ENCODE data around the gene CHST8. TPM values are rescaled to one million over a fixed set of nuclear protein-coding genes. Genes with fewer than 3 reads are reported as not detected.
"Not testable (repeated sequence)": the region's sequence is repeated elsewhere in the genome, so short reads cannot be mapped to it uniquely, and the experiment has no call there.

Gene CHST8
- total RNA-seq, 1 experiment from 2014 or later: not detected

DNA sequence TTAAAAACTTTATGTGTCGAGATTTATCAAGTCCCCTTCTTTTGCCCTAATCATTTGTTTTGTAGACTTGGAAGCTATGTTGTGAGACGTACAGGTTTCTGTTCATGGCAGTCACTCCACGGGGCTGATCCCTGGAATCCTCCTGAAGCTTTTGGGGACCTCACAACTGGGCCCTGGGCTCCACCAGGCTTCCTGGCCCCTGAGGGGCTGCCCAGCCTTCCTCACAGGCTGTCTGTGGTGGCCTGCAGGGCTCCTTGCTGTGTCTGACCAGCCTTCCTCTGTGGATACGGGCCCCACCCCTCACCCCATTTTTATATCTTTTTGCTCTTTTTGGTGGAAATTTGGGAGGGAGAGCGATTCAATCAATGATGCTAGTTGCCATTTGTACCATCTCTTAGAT lies 38.1 kb downstream of the CHST8 start:
- no peak overlapping the region for H3K4me3 ChIP-seq
- no peaks in the 10 kb centered on the region for H3K36me3 ChIP-seq
- no peak for DNase-seq
- H3K27me3 ChIP-seq: peaks cover 4% of the 10 kb centered on the region; the same call in 1 of the 2 replicates
- no peaks in the 10 kb centered on the region for H3K9me3 ChIP-seq

- Histone ChIP-seq H3K27me3 (peaks cover 4% of the 10 kb centered on the region; the same call in 1 of the 2 replicates), H3K9me3 (no peaks in the 10 kb centered on the region), H3K36me3 (no peaks in the 10 kb centered on the region), H3K4me3 (no peak overlapping the region)
- no peak for DNase-seq
These were observed 38.8 kb downstream of the CHST8 start for GRCh38 chr19:33660410-33661124.

DNA sequence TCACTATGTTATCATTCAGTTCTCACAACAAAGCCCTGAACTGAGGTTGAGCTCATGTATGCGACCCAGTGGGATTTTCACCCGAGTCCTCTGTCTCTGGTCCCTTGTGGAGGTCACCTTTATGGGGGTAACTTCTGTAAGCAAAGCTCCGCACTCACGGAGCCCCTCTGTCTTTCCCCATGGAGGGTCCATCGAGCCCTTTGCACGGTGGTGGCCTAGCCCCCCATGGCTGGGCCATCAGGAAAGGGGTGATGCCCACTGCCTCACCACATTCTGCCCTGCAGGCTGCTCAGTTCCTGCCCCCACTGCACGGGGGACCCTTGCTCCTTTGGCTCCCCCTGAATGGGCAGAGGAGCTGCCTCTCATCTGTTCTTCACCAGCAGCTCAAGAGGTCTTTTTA lies 39.6 kb downstream of the CHST8 start:
- H3K9me3 ChIP-seq: no peaks in the 10 kb centered on the region
- no peak for DNase-seq

DNA sequence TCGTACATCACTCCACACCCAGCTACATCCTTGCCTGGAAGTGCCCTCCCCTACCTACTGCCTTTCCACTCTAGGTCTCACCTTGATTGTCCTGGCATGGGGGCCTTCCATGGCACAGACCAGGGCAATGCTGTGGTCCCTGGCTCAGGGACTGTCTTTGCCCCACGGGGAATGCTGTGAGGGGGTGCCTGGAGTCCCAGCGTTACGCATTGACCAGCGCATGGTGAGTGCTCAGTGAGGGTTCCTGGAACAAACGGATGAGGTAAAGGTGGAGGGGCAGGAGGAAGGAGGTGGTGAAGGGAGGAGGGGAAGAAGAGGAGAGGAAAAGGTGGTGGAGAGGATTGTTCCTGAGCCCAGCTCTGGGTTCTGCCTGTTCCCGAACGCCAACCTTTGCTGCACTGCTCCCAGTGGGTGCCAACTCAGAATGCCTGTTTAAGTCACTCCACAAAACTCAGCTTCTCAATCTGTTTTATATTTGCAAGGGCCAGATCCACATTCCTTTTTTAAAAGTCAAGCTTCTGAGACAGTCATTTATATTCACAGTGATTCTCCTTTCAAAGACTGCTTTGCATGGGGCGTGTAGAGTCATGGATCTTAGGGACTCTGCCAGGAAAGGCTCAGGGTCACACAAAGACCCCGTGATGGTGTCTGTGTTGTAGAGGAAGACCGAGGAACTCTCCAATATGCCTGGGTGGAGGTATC lies 40.8 kb downstream of the CHST8 start:
- DNase-seq: no peak
- no peak overlapping the region for H3K4me3 ChIP-seq
- no peaks in the 10 kb centered on the region for H3K9me3 ChIP-seq
- H3K36me3 ChIP-seq: no peaks in the 10 kb centered on the region
- peaks cover 7% of the 10 kb centered on the region for H3K27me3 ChIP-seq

More for the DNA sequence above, 39.6 kb downstream of the CHST8 start:
- H3K36me3 ChIP-seq: no peaks in the 10 kb centered on the region
- H3K27me3 ChIP-seq: peaks cover 4% of the 10 kb centered on the region; the same call in 1 of the 2 replicates
- H3K4me3 ChIP-seq: no peak overlapping the region

DNA sequence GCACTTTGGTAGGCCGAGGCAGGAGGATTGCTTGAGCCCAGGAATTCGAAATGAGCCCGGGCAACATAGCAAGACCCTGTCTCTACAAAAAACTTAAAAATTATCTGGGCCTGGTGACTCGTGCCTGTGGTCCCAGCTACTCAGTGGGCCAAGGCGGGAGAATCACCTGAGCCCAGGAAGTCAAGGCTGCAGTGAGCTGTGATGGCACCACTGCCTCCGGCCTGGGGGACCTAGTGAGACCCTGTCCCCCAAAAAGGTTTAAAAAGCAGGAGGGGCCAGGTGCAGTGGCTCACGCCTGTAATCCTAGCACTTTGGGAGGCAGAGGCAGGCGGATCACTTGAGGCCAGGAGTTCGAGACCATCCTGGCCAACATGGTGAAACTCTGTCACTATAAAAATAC lies 41.6 kb downstream of the CHST8 start:
- H3K36me3 ChIP-seq, H3K9me3 ChIP-seq, H3K27me3 ChIP-seq, H3K4me3 ChIP-seq, DNase-seq: not testable (repeated sequence)

DNA sequence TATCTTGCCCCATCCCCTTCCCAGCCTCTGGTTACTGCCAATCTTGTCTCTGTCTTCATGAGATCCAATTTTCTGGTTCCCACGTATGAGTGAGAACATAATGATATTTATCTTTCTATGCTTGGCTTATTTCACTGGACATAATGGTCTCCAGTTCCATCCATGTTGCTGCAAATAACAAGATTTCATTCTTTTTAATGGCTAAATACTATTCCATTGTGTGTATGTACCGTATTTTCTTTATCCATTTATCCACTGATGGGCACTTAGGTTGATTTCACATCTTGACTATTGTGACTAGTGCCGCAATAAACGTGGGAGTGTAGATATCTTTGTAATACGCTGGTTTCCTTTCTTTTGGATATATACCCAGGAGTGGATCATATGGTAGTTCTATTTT lies 43.0 kb downstream of the CHST8 start:
- Histone ChIP-seq H3K36me3 (no peaks in the 10 kb centered on the region), H3K4me3 (no peak overlapping the region), H3K27me3 (peaks cover 12% of the 10 kb centered on the region; the same call in 1 of the 2 replicates), H3K9me3 (no peaks in the 10 kb centered on the region)
- no peak for DNase-seq

- no peaks in the 10 kb centered on the region for H3K9me3 ChIP-seq
- no peaks in the 10 kb centered on the region for H3K36me3 ChIP-seq
- DNase-seq: no peak
- H3K4me3 ChIP-seq: no peak overlapping the region
- H3K27me3 ChIP-seq: peaks cover 20% of the 10 kb centered on the region
These were observed 44.2 kb downstream of the CHST8 start for GRCh38 chr19:33665776-33666595.

DNA sequence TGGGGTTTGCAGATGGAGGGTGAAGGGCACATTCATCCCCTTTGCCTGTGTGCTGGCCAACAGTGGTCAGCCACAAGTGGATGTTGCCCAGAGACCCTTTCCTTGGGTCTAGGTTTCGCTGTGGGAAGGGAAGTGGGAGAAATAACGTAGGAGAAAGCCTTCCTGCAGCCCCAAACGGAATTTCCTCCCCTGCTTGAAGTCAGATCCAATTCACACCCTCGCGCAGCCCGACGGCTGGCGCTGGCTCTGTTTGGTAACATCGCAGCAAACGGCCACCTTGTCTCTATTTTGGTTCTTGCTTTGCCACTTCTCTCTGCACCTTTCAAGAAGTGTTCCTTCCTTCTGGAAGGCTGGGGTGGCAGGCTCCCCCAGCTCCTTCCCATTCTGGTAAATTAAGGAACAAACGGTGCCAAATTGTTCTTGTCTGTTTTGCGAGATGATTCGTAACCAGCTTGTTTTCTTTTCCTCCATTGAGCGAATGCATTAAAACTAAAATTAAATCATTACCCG lies 45.4 kb downstream of the CHST8 start:
- DNase-seq: no peak
- peaks cover 23% of the 10 kb centered on the region for H3K27me3 ChIP-seq
- no peaks in the 10 kb centered on the region for H3K36me3 ChIP-seq
- H3K9me3 ChIP-seq: no peaks in the 10 kb centered on the region
- H3K4me3 ChIP-seq: no peak overlapping the region

DNA sequence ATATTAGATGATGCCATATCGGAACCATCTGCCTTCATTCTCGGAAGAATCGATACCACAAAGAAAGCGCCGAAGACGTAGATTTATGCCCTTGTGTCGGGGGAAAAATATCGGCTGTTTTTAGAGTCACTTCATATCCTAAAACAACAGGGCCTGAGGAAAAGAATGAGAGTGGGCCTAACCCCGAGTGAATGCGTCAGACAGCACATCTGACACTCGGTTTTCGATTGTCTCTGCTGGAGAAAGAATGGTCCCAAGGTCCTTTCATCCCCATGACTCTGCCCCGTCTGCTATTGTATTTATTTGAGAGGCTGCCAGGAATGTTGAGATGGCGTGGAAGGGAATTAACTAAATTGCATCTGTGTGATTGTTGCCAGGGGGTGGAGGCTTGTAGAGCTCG lies 46.1 kb downstream of the CHST8 start:
- H3K4me3 ChIP-seq: no peak overlapping the region
- DNase-seq: no peak
- peaks cover 23% of the 10 kb centered on the region for H3K27me3 ChIP-seq
- no peaks in the 10 kb centered on the region for H3K36me3 ChIP-seq
- no peaks in the 10 kb centered on the region for H3K9me3 ChIP-seq

GRCh38 chr19:33668968-33669367 lies 47.2 kb downstream of the CHST8 start:
- Histone ChIP-seq H3K36me3 (no peaks in the 10 kb centered on the region), H3K9me3 (no peaks in the 10 kb centered on the region), H3K4me3 (no peak overlapping the region), H3K27me3 (peaks cover 26% of the 10 kb centered on the region)
- no peak for DNase-seq

DNA sequence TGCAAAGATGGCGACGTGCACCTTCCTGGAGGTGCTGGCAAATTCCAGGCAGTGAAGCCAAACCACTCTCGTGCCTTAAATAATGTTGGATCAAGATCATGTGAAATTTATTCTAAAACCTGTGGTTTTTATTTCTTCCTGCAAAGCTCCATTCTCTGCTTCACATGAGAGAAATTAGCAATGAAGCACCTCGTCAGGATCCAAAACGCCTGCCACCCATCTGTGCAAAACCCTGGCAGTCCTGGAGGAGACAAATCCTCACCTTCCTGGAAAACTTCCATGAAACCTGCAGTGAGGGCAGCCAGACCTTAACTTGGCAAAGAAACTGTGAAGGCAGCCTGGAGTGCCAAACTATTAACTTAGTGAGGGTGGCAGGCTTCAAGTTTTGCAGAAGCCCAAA lies 47.6 kb downstream of the CHST8 start:
- H3K9me3 ChIP-seq: no peaks in the 10 kb centered on the region
- no peak for DNase-seq
- no peaks in the 10 kb centered on the region for H3K36me3 ChIP-seq
- peaks cover 26% of the 10 kb centered on the region for H3K27me3 ChIP-seq
- H3K4me3 ChIP-seq: no peak overlapping the region

GRCh38 chr19:33670398-33670797 lies 48.6 kb downstream of the CHST8 start:
- Histone ChIP-seq H3K9me3 (no peaks in the 10 kb centered on the region), H3K36me3 (no peaks in the 10 kb centered on the region), H3K4me3 (no peak overlapping the region), H3K27me3 (peaks cover 26% of the 10 kb centered on the region)
- DNase-seq: no peak

GRCh38 chr19:33671211-33671610 lies 49.5 kb downstream of the CHST8 start:
- no peaks in the 10 kb centered on the region for H3K36me3 ChIP-seq
- no peak overlapping the region for H3K4me3 ChIP-seq
- H3K9me3 ChIP-seq: no peaks in the 10 kb centered on the region
- no peak for DNase-seq
- H3K27me3 ChIP-seq: peaks cover 26% of the 10 kb centered on the region

DNA sequence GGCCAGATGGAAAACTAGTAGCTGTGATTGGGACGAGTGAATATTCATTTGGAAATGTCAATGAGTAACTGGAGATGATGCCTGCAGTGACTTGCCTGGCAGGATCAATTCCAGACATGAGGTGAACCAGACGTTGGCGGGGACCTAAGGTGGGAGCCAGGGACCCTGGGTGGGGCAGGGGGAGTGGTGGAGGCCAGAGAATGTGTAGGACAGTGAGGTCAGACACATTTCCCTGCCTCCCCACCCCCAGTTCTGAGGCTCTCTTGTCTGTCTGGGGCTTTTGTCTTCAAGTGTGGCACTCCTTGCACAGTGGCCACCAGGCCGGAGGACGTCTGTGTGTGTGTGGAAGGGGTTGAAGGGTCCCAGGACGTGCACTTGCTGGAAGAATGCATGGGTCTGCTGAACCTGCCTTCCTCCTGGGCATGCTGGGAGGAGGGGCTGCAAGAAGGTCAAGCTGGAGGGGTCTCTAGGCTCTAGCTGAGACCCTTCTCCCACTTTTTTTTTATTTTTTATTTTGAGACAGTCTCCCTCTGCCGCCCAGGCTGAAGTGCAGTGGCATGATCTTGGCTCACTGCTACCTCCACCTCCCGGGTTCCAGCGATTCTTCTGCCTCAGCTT lies 51.6 kb downstream of the CHST8 start:
- Histone ChIP-seq H3K27me3 (peaks cover 21% of the 10 kb centered on the region), H3K4me3 (no peak overlapping the region), H3K36me3 (no peaks in the 10 kb centered on the region), H3K9me3 (no peaks in the 10 kb centered on the region)
- DNase-seq: no peak

DNA sequence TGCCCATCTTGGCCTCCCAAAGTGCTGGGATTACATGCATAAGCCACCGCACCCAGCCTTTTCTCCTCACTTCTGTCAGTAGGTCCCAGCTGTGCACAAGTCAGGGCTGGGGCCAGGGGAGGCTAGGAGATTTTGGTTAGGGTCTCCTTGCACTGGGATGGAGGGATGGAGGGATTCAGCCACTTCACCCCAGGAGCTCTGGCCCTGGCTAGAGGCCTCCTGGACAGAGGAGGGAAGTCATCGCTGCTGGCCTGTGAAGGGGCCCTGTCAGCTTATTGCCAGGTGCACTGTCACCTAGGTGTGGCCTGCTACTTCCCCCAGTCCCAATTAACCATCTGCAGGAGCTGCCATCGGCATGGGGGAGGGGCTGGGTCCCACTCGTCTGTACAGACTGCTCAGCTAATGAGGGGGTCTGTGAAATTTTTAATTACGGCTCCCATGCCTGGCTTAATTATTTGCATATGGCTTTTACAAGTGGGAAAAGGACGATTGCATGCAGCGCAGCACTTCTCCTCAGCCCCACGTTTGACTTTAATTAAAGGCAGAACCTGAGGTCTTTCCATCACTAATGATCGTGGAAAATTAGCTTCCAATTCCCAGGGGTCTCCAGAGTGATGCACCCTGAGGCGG lies 52.4 kb downstream of the CHST8 start:
- no peak for DNase-seq
- H3K4me3 ChIP-seq: no peak overlapping the region
- H3K36me3 ChIP-seq: no peaks in the 10 kb centered on the region
- H3K9me3 ChIP-seq: no peaks in the 10 kb centered on the region
- peaks cover 18% of the 10 kb centered on the region for H3K27me3 ChIP-seq

GRCh38 chr19:33674626-33675367 lies 53.0 kb downstream of the CHST8 start:
- DNase-seq: no peak
- peaks cover 13% of the 10 kb centered on the region for H3K27me3 ChIP-seq
- no peaks in the 10 kb centered on the region for H3K9me3 ChIP-seq
- H3K4me3 ChIP-seq: no peak overlapping the region
- H3K36me3 ChIP-seq: no peaks in the 10 kb centered on the region

Measured in MG63 (cell line).